ENCODE results near the gene TBC1D22A.

The TBC1D22A gene

GRCh38 chr22:46795845-46796565, 33.6 kb downstream of the TBC1D22A start:
- no peak for DNase-seq

- no peak for DNase-seq
Measured at GRCh38 chr22:46796566-46797195, 34.2 kb downstream of the TBC1D22A start.

- peak; percentile 32 for DNase-seq
Measured at GRCh38 chr22:46797355-46797754, 34.9 kb downstream of the TBC1D22A start.

- no peak for DNase-seq
Measured at GRCh38 chr22:46798041-46798365, 35.6 kb downstream of the TBC1D22A start.

DNA sequence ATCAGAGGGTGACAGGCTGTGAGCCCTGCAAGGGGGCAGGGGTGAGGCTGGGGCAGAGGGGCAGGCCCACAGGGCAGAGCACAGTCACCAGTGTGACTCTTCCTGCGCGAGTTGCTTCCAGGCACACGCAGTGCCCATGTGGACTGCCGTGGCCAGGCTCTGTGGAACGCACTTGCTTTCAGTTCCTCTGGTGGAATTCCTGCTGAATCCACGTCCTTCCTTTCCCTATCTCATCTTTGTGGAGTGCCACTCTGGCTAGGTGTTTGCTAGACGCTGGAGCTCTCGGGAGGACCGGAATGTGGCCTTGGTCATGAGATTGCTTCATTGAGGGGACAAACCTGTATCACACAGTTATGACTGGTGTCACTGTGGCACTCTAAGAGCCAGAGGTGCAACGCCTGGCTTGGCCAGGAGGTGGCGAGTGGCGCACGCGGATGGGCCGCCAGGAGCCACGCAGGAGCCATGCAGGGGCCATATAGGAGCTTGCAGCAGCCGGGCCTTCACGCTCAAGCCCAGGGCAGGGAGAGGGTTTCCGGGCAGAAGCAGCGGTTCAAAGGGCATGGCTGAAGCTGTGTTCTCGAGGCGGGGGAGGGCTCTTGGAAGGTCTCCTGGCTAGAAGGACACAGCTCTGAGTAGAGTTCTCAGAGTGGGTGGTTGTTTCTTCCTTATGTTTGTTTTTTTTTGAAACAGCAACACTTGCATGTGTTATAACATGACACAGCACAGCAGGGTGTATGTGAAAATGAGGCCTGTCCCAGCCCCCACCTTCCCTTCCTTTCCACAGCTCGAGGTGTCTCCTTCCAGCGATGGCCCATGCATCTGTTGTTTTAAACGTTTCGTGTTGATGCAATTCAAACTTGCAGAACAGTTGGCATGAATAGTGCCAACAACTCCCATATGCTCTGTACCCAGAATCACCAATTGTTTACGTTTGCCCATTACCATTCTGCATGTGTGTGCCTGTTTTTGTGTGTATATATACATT, 36.2 kb downstream of the TBC1D22A start:
- peak; percentile 58 for DNase-seq

- no peak for DNase-seq
Measured at GRCh38 chr22:46799626-46800025, 37.2 kb downstream of the TBC1D22A start.

DNA sequence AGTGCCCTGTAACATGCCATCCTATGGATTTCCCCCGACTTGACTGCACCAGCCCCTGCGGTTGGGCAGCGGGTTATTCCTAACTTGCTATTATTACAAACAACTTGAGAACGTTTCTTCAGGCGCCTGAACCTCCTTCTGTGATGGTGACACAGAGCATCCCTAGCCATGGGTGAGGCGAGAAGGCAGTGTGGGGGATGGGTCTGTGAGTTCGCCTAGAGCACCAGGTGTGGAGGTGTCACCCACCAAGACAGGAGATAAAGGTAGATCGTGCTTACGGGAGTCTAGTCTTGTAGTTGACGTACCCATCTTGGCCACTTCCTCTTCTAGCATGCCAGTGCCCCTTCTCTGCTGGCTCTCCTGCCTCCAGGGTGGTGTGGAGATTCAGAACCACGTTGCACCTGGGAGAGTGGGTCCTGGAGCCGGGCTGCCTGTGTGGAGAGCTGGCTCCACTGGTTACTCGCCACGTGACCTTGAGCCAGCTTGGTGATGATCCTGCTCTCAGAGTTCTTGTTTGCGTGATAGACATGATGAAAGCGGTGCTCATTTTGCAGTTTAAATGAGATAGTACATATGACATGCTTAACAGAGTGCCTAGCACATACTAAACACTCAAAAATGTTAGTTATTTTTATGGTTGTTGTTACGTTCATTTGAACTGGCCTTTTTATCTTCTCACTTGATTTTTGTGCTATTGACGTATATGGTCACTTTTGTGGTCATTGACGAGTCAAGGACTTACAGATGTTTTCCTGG, 37.8 kb downstream of the TBC1D22A start:
- DNase-seq, result no peak

DNA sequence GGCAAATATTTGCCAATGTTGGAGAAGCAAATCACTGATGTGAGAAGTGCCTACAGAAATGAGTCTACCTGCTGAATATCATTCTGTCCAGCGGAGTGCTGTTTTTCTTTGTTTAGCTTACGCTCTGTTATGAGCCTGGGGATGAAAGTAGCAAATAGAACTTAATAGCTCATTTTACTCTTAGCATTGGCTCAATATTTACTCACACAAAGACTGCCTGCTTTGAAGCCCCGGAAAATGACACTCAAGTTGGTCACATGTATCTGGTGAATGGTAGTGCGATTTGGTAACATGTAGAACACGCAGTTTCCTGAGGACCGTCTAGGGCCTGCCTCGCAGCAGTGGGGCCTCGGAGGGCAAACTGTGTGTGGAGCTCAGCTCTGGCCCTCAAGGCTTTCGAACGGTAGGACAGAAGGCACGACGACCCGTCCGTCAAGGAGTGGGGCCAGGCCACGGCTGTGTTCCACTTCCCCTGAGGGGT, 38.9 kb downstream of the TBC1D22A start:
- DNase-seq, result no peak

- DNase-seq, result no peak
Measured at GRCh38 chr22:46801826-46802607, 39.6 kb downstream of the TBC1D22A start.

DNA sequence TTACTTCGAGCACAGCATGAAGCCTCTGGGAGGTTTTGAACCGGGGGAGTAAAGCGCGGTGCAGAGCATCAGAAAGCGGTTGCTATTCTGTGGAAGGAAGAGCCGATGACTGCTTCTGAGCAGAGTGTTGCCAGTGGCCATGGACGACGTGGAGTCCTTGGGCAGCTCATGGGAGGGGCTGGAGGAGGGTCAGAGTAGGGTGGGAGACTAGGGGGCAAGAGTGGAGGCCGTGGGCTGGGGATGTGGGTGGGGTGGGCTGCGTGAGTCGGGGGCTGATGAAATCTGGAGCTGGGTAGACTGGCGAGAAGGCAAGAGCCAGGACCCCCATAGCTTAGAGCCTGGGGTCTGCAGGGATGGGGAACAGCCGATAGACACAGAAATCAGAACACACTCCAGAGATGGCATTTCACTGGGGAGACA, 40.2 kb downstream of the TBC1D22A start:
- DNase-seq, result no peak

DNA sequence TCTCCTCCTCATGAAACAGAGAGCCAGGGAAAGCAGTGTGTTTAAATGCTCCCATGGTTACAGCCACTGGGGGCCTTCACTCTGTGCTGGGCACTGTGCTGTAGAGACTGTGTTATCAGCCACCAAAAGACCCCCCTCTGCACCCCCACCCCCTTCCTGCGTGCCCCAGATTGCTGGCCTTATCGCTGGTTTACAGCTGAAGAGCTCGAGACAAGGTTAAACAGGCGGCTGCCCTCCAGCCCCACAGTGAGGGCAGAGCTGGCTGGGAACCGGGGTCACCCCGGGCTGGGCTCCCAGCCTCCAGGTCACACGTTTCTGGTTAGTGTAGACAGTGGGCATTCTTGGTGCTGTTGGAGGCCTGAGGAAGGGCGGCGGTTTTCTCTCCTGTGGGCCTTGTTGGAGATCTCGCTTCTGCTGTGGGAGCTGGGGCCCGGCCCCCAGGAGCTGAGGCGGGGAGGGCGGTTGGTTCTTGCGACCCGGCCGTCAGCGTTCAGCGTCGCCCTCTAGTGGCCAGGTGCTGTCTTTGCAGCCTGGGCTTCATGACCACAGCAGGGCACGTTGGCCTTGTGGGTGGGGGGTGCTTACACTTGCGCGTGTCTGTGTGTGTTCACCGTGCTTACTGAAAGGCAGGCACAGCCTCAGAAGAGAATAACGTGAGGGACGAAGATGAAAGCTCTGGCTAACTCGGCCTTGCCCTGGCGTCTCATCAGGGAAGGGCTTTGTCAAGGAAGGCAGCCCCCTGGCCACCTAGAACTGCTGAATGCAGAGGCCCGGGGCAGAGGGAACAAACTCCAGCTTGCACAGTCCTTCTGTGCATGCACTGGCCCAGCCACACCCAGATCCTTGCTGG, 40.8 kb downstream of the TBC1D22A start:
- DNase-seq, result no peak

DNA sequence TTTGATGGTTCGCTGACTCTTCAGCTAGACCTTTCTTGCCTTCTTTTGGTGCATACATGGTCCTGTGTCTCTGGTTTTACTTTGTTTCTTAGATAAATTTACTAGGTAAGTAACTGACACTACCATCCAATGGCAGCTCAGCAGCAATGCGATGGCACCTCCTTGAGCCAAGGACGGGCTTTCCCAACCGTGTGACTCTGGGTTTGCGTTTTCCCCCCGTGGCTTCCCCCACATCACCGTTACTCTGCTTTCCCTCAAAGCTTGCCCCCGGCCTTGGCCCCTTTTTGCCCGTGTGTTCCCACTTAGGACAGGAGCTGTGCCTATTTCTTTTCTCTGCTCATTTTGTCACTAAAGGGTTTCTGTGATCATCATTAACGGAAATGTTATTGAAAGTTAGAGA, 41.5 kb downstream of the TBC1D22A start:
- no peak for DNase-seq

- DNase-seq, result no peak
Measured at GRCh38 chr22:46806794-46807193, 44.3 kb downstream of the TBC1D22A start.

DNA sequence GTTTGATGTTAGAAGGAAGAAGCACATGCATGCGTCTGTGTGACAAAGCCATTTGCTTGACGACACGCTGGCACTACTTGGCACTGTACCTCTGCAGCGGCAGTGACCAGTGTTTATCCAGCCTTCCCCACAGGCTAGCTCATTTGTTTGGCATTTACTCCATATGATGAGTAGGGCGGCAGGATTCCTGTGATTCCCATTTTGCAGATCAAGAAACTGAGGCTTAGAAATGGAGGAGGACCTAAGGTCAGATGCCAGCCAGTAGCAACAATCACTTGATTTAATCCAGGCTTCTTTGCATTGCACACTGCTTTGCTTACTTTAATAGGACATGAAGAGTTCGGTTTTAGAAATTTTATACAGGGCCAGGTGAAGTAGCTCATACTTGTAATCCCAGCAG, 45.0 kb downstream of the TBC1D22A start:
- no peak for DNase-seq

DNA sequence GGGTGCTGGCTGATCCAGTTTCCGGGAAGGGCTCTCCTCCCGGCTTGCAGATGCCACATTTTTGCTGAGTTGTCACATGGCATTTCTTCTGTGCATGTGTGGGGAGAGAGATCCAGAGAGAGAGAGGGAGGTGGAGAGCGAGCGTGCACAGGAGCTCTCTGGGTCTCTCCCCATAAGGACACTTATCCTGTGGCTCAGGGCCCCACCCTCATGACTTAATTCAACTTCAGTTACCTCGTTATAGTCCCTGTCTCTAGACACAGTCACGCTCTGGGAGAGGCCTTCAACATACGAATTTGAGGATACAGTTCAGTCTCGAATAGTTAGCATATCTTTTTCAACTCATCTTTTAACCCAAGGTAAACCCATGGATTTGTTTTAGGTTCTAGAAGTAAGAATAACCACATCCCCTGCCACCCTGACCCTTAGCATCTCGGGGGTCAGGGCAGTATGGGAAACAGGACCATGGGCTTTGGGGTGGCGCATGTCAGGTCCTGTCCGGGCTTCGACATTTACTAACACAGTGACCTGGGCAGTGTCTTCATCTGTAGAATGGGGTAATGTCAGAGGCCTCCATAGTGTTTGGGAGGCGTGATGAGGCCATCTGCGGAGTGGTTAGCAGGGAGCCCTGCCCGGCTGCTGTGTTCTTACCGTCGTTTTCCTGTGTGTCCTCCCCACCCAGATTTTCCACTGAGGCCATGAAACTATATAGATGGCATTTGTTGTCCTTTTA, 46.9 kb downstream of the TBC1D22A start:
- DNase-seq, result no peak

DNA sequence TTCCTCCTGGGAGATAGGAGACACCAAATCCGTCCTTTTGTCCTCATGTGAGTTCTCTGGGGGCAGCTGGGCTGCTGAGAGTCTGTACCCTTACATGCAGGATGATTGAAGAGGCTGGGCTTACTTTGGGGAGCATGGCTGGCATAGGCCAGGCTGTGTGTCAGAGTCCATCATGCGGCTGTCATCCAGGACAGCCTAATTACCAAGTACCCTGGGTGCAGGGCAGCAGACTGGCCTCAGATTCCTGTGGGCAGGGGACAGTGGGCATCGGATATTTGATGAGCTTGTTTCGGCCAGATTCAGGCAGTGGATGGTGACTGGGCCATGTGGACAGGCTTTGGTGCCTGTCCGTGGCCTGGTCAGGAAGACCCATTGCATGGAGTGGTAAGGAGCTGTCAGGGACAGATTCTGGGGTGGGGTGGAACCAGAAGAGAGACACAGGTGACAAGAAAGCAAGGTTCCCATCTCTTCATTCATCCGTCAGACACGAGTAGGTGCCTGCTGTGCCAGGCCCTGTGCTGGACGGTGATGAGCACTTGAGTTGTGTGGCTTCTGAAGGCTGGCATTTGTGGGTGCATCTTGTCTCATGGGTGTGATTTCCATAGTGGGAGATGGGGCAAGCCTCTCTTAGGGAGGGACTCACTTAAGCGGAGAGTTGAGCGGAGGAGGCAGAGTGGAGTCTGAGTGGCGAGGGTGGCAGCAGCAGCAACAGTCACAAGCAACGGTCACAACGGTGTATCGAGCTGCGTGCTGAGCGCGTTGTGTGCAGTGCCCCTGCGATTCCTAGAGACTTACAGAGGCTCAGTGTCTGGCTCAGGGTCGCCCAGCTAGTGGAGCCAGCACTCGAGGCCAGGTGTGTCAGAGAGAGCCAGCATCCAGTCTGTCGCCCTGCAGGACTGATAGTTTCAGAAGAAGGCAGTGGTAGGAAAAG, 48.7 kb downstream of the TBC1D22A start:
- DNase-seq, result no peak

GRCh38 chr22:46812034-46812605, 49.7 kb downstream of the TBC1D22A start:
- DNase-seq, result no peak

DNA sequence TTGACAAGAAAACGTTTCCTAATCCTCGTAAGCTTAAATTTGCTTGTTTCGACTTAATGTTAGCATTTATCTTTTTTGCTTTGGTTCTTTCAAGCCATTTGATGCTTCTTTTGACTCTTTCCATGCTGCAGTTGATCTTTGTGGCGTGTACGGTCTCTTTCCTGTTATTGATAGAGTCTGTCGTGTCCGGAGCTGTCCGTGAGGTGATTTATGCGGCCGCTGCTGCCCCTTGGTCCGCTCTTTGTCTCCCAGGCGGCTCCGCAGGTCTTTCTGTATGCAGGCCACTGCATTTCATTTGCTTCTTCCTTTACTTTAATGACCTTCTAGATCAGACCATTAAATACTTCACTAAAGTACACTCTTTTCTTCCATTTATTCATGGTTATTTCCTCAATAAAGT, 50.3 kb downstream of the TBC1D22A start:
- no peak for DNase-seq
